OCI-LY1 (cell line): ENCODE measurements around the gene TMEM63B.

Source experiments
- H2AFZ ChIP-seq: fragments of 200-600 bp; sonication (generic), shearing (Covaris generic); 2 replicates; pipeline ENCODE4 v1.6.0; 2014; ENCODE audit warnings: antibody characterized with exemption, mild to moderate bottlenecking, low read length
- H3F3A ChIP-seq: fragments of 200-600 bp; sonication (generic), shearing (Covaris generic); 2 replicates; pipeline ENCODE4 v1.6.0; 2014; ENCODE audit warnings: mild to moderate bottlenecking, antibody characterized with exemption, low read length, moderate library complexity; ENCODE audit not compliant: insufficient read depth
- H3K27ac ChIP-seq: fragments of 200-600 bp; sonication (generic); 2 replicates; pipeline ENCODE4 v1.5.1; 2014; ENCODE audit warnings: low read length, mixed run types, mild to moderate bottlenecking, low read depth; ENCODE audit not compliant: poor library complexity, severe bottlenecking
- H3K27me3 ChIP-seq: fragments of 200-600 bp; sonication (generic); 2 replicates; pipeline ENCODE4 v1.6.0; 2014; ENCODE audit warnings: antibody characterized with exemption, mild to moderate bottlenecking, low read length, moderate library complexity; ENCODE audit not compliant: insufficient read depth
- H3K36me3 ChIP-seq: fragments of 200-600 bp; sonication (generic); 2 replicates; pipeline ENCODE4 v1.6.1; 2014; ENCODE audit warnings: mild to moderate bottlenecking, antibody characterized with exemption, low read length, moderate library complexity, mixed read lengths; ENCODE audit not compliant: insufficient read depth
- H3K4me1 ChIP-seq: fragments of 200-600 bp; sonication (generic); 2 replicates; pipeline ENCODE4 v1.5.1; 2014; ENCODE audit warnings: mild to moderate bottlenecking, low read length, moderate library complexity; ENCODE audit not compliant: insufficient read depth, severe bottlenecking
- H3K4me2 ChIP-seq: fragments of 200-600 bp; sonication (generic), shearing (Covaris generic); 2 replicates; pipeline ENCODE4 v1.6.1; 2014; ENCODE audit warnings: low read length
- H3K4me3 ChIP-seq: fragments of 200-600 bp; sonication (generic); 2 replicates; pipeline ENCODE4 v1.5.1; 2014; ENCODE audit warnings: low read length, low read depth, mild to moderate bottlenecking, mixed read lengths; ENCODE audit not compliant: poor library complexity, severe bottlenecking
- H3K79me2 ChIP-seq: fragments of 200-600 bp; shearing (Covaris generic); 2 replicates; pipeline ENCODE4 v1.6.1; 2016; ENCODE audit warnings: mixed run types, low read length, mixed read lengths; ENCODE audit not compliant: insufficient read depth
- H3K9ac ChIP-seq: fragments of 200-600 bp; sonication (generic), shearing (Covaris generic); 2 replicates; pipeline ENCODE4 v1.6.1; 2014; ENCODE audit warnings: mild to moderate bottlenecking, low read length, mixed read lengths
- H3K9me2 ChIP-seq: fragments of 200-600 bp; sonication (generic), shearing (Covaris generic); 2 replicates; pipeline ENCODE4 v1.6.1; 2014; ENCODE audit warnings: low read depth, mild to moderate bottlenecking, low read length, mixed read lengths
- H3K9me3 ChIP-seq: fragments of 200-600 bp; shearing (Covaris generic); 2 replicates; pipeline ENCODE4 v1.6.1; 2014; ENCODE audit warnings: low read length, mixed read lengths
- H4K20me1 ChIP-seq: fragments of 200-600 bp; sonication (generic), shearing (Covaris generic); 2 replicates; pipeline ENCODE4 v1.6.0; 2016; ENCODE audit warnings: mild to moderate bottlenecking, low read length; ENCODE audit not compliant: insufficient read depth
- CTCF ChIP-seq: fragments of 200-600 bp; sonication (generic), shearing (Covaris generic); IDR thresholded peaks from 2 replicates; pipeline ENCODE4 v1.5.1; 2017; ENCODE audit warnings: mild to moderate bottlenecking, antibody characterized with exemption, low read length, moderate library complexity, mixed read lengths
- EZH2 ChIP-seq: fragments of 200-600 bp; sonication (generic), shearing (Covaris generic); IDR thresholded peaks from 2 replicates; pipeline ENCODE4 v1.8.0; 2017; ENCODE audit warnings: borderline replicate concordance, mixed run types, mild to moderate bottlenecking, antibody characterized with exemption, low read length, moderate library complexity, mixed read lengths

TMEM63B gene

DNA sequence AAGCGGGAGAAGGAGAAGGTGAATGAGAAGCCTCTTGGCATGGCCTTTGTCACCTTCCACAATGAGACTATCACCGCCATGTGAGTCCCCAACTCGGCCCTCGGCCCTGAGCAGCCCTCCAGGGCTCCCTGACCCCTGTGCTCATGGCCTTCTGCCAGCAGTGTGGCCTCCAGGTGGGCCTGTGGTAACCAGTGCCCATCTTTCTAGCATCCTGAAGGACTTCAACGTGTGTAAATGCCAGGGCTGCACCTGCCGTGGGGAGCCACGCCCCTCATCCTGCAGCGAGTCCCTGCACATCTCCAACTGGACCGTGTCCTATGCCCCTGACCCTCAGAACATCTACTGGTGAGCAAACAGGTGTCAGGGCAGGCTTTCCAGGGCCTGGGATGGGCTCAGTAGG is 21.0 kb downstream of the TMEM63B start:
- TF ChIP-seq EZH2 (no peak), CTCF (no peak)
- Histone ChIP-seq H3K79me2 (no peaks in the 10 kb centered on the region), H3K9me3 (no peaks in the 10 kb centered on the region), H3K27me3 (no peaks in the 10 kb centered on the region), H3K4me2 (no peak overlapping the region), H3K4me3 (no peak overlapping the region), H3K9ac (no peak overlapping the region), H3K36me3 (no peaks in the 10 kb centered on the region), H4K20me1 (no peaks in the 10 kb centered on the region), H3K27ac (no peak overlapping the region), H3F3A (no peaks in the 10 kb centered on the region), H3K4me1 (no peaks in the 10 kb centered on the region), H3K9me2 (no peaks in the 10 kb centered on the region), H2AFZ (no peak overlapping the region)

GRCh38 chr6:44149369-44150012 is 22.1 kb downstream of the TMEM63B start:
- Histone ChIP-seq H3F3A (no peaks in the 10 kb centered on the region), H2AFZ (no peak overlapping the region), H3K9me2 (no peaks in the 10 kb centered on the region), H3K4me2 (no peak overlapping the region), H3K4me1 (no peaks in the 10 kb centered on the region), H3K36me3 (no peaks in the 10 kb centered on the region), H3K9ac (no peak overlapping the region), H4K20me1 (no peaks in the 10 kb centered on the region), H3K27ac (no peak overlapping the region), H3K27me3 (peaks cover 6% of the 10 kb centered on the region; the same call in 1 of the 2 replicates), H3K9me3 (no peaks in the 10 kb centered on the region), H3K4me3 (no peak overlapping the region), H3K79me2 (no peaks in the 10 kb centered on the region)
- TF ChIP-seq EZH2 (no peak), CTCF (no peak)

DNA sequence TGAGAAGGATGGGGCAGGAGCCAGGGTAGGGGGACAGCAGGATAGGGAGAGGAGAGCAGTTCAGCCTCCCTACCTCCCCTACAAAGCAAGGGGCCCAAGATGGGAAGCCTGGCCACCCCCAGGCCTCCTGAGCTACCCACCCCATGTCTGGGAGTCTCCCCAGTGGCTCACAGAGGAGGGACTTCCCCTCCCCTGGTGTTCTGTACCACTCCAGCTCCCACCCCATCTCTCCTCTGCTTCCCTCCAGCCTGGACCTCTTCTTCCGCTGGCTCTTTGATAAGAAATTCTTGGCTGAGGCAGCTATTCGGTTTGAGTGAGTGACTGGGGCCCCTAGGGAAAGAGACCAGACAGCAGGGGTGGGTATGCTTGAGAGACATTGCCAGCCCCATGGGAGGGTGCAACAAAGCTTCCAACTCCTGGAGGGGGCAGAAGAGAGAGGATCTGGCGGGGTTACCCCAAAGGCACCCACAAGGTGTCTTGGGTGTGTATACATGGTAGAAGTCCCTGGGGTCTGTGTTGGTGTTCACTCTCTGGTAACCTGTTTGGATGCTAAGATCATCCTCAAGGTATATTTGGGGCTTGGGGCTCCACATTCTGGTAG is 23.1 kb downstream of the TMEM63B start:
- Histone ChIP-seq H3F3A (no peaks in the 10 kb centered on the region), H3K4me1 (no peaks in the 10 kb centered on the region), H3K4me3 (no peak overlapping the region), H3K9me2 (no peaks in the 10 kb centered on the region), H3K27me3 (peaks cover 6% of the 10 kb centered on the region; the same call in 1 of the 2 replicates), H3K4me2 (no peak overlapping the region), H3K9ac (no peak overlapping the region), H4K20me1 (no peaks in the 10 kb centered on the region), H3K36me3 (no peaks in the 10 kb centered on the region), H2AFZ (no peak overlapping the region), H3K79me2 (no peaks in the 10 kb centered on the region), H3K27ac (no peak overlapping the region), H3K9me3 (no peaks in the 10 kb centered on the region)
- TF ChIP-seq EZH2 (no peak), CTCF (no peak)
